HL-60/S4 treated with retinoic acid at 250 ng/mL for 4 days and 3 days (cell line): Measurements from ENCODE around the gene SPRED2.

Experiments
- in situ Hi-C: fragments of 300-500 bp; cut with MboI; formaldehyde crosslinking; loops from 2 replicates; pipeline ENCODE4 v1.7.0; 2022; ENCODE audit warnings: low sequenced_read_pairs

The SPRED2 gene

GRCh38 chr2:65432227-65433190 lies at the start of gene SPRED2:
Gene SPRED2 (minus strand): TSS chr2:65432599. CDS start chr2:65431987, 612 bp downstream.
- in situ Hi-C loops: no loop called here

GRCh38 chr2:65481961-65482360 lies 49.6 kb upstream of the SPRED2 start:
- in situ Hi-C loops: no loop called here

GRCh38 chr2:65479524-65479923 lies 47.1 kb upstream of the SPRED2 start:
- in situ Hi-C loops: no loop called here

- in situ Hi-C loops: no loop called here
Measured at GRCh38 chr2:65478498-65479135, 46.2 kb upstream of the SPRED2 start.

- in situ Hi-C loops: no loop called here
Measured at GRCh38 chr2:65477590-65477989, 45.2 kb upstream of the SPRED2 start.

- in situ Hi-C loops: no loop called here
Measured at GRCh38 chr2:65476778-65477177, 44.4 kb upstream of the SPRED2 start.

GRCh38 chr2:65475000-65475399 lies 42.6 kb upstream of the SPRED2 start:
- in situ Hi-C loops: no loop called here

- in situ Hi-C loops: no loop called here
Measured at GRCh38 chr2:65473045-65473444, 40.6 kb upstream of the SPRED2 start.

GRCh38 chr2:65471409-65471808 lies 39.0 kb upstream of the SPRED2 start:
- in situ Hi-C loops: no loop called here

- in situ Hi-C loops: no loop called here
Measured at GRCh38 chr2:65466551-65466950, 34.2 kb upstream of the SPRED2 start.

- in situ Hi-C loops: no loop called here
Measured at GRCh38 chr2:65465857-65466256, 33.5 kb upstream of the SPRED2 start.

- in situ Hi-C loops: no loop called here
Measured at GRCh38 chr2:65465124-65465523, 32.7 kb upstream of the SPRED2 start.

- in situ Hi-C loops: no loop called here
Measured at GRCh38 chr2:65464604-65465003, 32.2 kb upstream of the SPRED2 start.

GRCh38 chr2:65458999-65459398 lies 26.6 kb upstream of the SPRED2 start:
- in situ Hi-C loops: no loop called here

GRCh38 chr2:65456886-65457285 lies 24.5 kb upstream of the SPRED2 start:
- in situ Hi-C loops: no loop called here

- in situ Hi-C loops: no loop called here
Measured at GRCh38 chr2:65456064-65456463, 23.7 kb upstream of the SPRED2 start.

- in situ Hi-C loops: no loop called here
Measured at GRCh38 chr2:65453916-65454315, 21.5 kb upstream of the SPRED2 start.

GRCh38 chr2:65452150-65452895 lies 19.9 kb upstream of the SPRED2 start:
- in situ Hi-C loops: no loop called here

GRCh38 chr2:65450810-65451209 lies 18.4 kb upstream of the SPRED2 start:
- in situ Hi-C loops: no loop called here

GRCh38 chr2:65450393-65450792 lies 18.0 kb upstream of the SPRED2 start:
- in situ Hi-C loops: no loop called here

GRCh38 chr2:65443509-65444186 lies 11.2 kb upstream of the SPRED2 start:
- in situ Hi-C loops: no loop called here
